Epithelial cell of esophagus (primary cell): ENCODE data around the gene NAA35.
"Not testable (repeated sequence)": the region's sequence is repeated elsewhere in the genome, so short reads cannot be mapped to it uniquely, and the experiment has no call there.

Experiments
- DNase-seq: peaks from one replicate; pipeline ENCODE4 v3.0.0; 2010; ENCODE audit warnings: low read depth
- H3K4me3 ChIP-seq: 2 replicates; pipeline ENCODE4 v1.5.1; 2011; ENCODE audit warnings: mild to moderate bottlenecking, low read length, control low read depth
- TF ChIP-seq, protein P1 (sequence below): IDR thresholded peaks from 2 replicates; pipeline ENCODE4 v1.5.1; 2011; ENCODE audit warnings: low read depth, mild to moderate bottlenecking, low read length, control low read depth, inconsistent platforms; ENCODE audit not compliant: insufficient read depth; ENCODE audit errors: missing control alignments

NAA35 gene

DNA sequence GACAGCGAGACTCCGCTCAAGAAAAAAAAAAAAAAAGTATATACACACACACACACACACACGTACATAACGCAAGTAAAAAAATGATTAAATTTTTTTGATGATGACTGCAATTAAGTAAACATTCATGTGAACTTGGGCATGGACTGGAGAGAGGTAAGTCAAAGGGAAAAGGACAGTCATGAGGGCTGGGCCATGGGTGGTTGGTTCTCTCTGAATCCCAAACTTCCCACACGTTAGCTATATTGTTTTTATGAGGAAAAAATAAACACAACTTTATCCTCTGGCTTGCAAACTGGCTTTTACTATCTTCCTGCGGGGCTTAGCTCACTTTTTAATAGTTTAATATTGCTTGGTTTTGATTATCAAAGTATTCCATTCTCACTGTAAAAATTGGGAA lies 104.7 kb downstream of the NAA35 start:
- H3K4me3 ChIP-seq, result no peak overlapping the region
- no peak for DNase-seq
- TF ChIP-seq, protein P1, sequence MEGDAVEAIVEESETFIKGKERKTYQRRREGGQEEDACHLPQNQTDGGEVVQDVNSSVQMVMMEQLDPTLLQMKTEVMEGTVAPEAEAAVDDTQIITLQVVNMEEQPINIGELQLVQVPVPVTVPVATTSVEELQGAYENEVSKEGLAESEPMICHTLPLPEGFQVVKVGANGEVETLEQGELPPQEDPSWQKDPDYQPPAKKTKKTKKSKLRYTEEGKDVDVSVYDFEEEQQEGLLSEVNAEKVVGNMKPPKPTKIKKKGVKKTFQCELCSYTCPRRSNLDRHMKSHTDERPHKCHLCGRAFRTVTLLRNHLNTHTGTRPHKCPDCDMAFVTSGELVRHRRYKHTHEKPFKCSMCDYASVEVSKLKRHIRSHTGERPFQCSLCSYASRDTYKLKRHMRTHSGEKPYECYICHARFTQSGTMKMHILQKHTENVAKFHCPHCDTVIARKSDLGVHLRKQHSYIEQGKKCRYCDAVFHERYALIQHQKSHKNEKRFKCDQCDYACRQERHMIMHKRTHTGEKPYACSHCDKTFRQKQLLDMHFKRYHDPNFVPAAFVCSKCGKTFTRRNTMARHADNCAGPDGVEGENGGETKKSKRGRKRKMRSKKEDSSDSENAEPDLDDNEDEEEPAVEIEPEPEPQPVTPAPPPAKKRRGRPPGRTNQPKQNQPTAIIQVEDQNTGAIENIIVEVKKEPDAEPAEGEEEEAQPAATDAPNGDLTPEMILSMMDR, result no peak

DNA sequence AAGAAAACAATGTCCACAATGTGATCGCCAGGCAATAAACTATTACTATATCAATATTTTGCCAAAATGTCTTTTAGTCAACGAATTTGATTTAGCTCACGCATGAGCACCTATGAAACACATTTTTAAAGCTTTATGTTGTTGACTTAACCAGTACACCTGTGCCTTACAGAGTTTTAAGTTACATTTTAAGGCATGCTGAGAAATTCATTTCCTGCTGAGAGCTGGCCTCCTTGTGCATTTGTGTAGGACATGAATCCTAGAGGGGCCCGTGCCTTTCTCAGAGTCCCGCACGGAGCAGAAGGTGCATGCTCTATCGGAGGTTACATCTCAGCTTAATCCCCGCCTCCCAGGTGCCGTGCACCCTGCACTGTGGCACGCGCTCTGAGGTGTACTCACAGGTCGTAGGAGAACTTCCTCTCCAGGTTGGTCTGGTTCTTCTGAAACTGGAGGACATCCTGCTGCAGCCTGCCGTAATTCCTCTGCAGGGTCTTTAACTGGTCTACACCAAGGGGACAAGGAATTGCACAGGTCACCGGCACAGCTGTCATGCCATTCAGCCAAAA lies 105.2 kb downstream of the NAA35 start:
- TF ChIP-seq, protein P1, result no peak
- no peak overlapping the region for H3K4me3 ChIP-seq
- no peak for DNase-seq

DNA sequence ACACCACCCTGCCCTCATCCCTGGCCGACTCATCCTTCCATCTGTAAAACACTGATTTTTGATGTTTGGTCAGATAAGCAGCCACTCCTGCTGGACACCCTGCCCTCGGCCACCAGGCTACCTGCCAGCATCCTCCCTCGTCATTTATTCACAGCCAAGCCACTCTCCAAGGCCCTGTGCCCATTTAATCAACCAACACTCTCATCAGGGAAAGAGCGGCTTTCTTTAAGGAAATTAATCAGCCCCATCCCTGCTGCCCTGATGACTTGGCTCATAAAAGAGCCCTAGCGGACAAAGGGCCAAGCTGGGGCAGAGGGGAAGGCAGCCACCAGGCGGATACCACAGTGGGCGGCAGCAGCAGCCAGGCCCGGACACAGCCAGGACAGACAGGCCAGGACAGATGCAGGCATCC lies 106.0 kb downstream of the NAA35 start:
- DNase-seq, result no peak
- H3K4me3 ChIP-seq, result no peak overlapping the region
- TF ChIP-seq, protein P1, result no peak

DNA sequence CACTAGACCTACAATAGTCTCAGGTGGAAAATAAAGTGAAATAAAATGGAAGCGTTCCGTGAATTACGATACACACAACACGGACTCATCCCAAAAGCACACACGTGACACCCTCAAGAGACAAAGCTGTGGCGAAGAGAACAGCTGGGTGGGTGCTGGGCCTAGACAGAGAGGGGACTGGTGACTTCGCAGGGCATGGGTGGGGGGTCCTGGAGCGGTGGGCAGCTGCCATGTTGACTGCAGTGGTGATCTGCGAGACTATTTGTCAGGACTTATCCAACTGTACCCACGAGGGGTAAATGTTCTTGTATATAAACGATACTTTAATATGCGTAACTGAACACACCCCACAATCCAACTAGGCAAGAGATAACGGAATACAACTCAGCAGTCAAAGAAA lies 106.4 kb downstream of the NAA35 start:
- no peak overlapping the region for H3K4me3 ChIP-seq
- DNase-seq, result no peak
- TF ChIP-seq, protein P1, result no peak

DNA sequence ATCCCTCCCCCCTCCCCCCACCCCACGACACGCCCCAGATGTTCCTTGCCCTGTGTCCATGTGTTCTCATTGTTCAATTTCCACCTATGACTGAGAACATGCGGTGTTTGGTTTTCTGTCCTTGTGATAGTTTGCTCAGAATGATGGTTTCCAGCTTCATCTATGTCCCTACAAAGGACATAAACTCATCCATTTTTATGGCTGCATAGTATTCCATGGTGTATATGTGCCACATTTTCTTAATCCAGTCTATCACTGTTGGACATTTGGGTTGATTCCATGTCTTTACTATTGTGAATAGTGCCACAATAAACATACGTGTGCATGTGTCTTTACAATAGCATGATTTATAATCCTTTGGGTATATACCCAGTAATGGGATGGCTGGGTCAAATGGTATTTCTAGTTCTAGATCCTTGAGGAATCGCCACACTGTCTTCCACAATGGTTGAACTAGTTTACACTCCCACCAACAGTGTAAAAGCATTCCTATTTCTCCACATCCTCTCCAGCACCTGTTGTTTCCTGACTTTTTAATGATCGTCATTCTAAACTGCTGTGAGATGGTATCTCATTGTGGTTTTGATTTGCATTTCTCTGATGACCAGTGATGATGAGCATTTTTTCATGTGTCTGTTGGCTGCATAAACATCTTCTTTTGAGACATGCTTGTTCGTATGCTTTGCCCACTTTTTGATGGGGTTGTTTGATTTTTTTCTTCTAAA lies 107.2 kb downstream of the NAA35 start:
- H3K4me3 ChIP-seq, DNase-seq: not testable (repeated sequence)

DNA sequence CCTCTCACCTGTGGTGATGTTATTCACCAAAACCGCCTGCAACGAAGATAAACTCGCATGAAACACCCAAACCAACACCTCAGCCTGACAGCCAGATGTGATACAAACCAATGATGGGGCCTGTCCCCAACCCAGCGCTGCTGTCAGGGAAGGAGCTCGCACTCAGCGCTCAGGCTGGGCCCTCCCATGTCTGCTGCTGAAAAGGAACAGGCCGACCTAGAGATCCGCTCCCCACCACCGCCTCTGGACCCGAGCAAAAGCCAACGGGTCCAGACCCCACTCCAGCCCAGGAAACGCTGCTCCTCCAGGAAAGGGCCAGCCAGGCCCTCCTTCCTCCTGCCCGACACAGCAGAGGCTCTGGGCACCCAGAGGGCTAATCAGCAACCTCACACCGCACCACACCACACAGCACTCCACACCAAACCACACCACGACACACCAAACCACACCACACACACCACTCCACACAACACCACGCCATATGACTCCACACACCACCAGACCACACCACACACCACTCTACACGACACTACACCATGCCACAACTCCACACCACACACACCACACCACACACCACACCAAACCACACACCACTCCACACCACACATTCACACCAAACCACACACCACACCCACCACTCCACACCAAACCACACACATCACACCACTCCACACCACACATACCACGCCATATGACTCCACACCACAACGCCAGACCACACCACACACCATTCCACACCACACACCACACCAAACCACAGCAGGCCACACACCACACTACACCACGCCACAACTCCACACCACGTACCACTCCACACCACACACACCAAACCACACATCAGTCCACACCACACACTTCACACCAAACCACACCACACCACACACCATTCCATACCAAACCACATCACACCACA lies 111.9 kb downstream of the NAA35 start:
- no peak for DNase-seq

DNA sequence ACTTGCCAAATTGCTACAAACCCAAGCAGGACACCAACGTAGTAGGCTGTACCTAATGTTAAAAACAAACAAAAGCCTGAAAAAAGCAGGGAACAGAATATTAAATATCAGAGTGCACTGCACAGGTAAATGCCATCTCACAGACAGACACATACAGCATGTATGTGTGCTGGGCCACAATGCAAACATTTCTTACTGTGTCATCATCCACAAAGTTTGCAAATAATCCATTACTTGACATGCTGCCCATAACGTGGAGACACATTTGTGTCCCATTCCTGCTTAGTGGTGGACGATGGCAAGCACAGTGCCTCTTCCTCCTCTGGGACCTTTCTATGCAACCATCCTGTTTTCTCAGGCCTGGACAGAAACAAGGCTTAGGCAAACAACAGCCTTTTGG lies 113.7 kb downstream of the NAA35 start:
- no peak overlapping the region for H3K4me3 ChIP-seq
- TF ChIP-seq, protein P1, result no peak
- no peak for DNase-seq

More for the DNA sequence above, 111.9 kb downstream of the NAA35 start:
- TF ChIP-seq, protein P1, result no peak
- H3K4me3 ChIP-seq, result no peak overlapping the region
